ENCODE results near the gene AMOTL1. TPM values are rescaled to one million over a fixed set of nuclear protein-coding genes. Genes with fewer than 3 reads are reported as not detected.
"Not testable (repeated sequence)": the region's sequence is repeated elsewhere in the genome, so short reads cannot be mapped to it uniquely, and the experiment has no call there.

Gene AMOTL1
- total and polyA plus RNA-seq, 3 experiments from 2014 or later: 0.12 to 0.78 (median 0.50) TPM

DNA sequence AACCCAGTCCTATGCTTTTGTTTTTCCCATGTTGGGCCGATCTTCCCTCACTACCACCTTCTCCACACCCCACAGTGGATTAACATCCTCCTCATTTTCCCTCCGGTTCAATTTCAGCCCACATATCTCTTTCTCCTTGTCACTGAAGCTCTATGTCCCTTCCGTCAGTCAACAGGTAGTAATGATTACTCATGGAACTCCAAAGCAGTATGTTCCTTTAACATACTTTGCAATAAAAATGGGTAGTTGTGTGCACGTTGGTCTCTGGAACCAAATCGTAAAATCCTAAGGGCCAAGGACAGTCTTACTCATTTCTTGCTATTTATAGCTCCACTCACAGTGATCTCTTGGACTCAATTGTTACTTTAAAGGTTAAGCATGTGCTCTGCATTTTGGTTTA lies 20.2 kb downstream of the AMOTL1 start:
- Histone ChIP-seq H3K9me3 (ENCODE audit: low read length) (no peaks in the 10 kb centered on the region), H3K4me3 (ENCODE audit: low read length) (no peak overlapping the region), H3K36me3 (ENCODE audit: insufficient read depth, low read length) (no peaks in the 10 kb centered on the region), H3K4me1 (ENCODE audit: insufficient read depth, low read length) (no peaks in the 10 kb centered on the region), H3K27ac (ENCODE audit: low read depth, low read length) (no peak overlapping the region), H3K27me3 (ENCODE audit: insufficient read depth, low read length, poor library complexity, severe bottlenecking) (no peaks in the 10 kb centered on the region)
- ChIA-PET CTCF (interaction anchor here (1.2 kb wide), 1 partner anchor 13 kb away, joined by 3 read pairs; no protein-coding TSS in a partner anchor), POLR2A (no interaction called here)
- Mint-ChIP-seq H3K27me3 (peaks cover 4 to 25% of the 10 kb centered on the region in 2 donors), H3K36me3 (no peaks in the 10 kb centered on the region), H3K9me3 (no peaks in the 10 kb centered on the region), H3K4me1 (no peaks in the 10 kb centered on the region), H3K27ac (no peak overlapping the region), H3K4me3 (no peak overlapping the region)
- DNase-seq: no peak

- no peak for DNase-seq
- Histone ChIP-seq H3K27ac (ENCODE audit: low read depth, low read length) (no peak overlapping the region), H3K9me3 (ENCODE audit: low read length) (no peaks in the 10 kb centered on the region), H3K4me1 (ENCODE audit: insufficient read depth, low read length) (no peaks in the 10 kb centered on the region), H3K27me3 (ENCODE audit: insufficient read depth, low read length, poor library complexity, severe bottlenecking) (no peaks in the 10 kb centered on the region), H3K36me3 (ENCODE audit: insufficient read depth, low read length) (no peaks in the 10 kb centered on the region), H3K4me3 (ENCODE audit: low read length) (no peak overlapping the region)
- ChIA-PET CTCF (no interaction called here), POLR2A (no interaction called here)
- no peak overlapping the region for H3K27ac Mint-ChIP-seq
- no peak overlapping the region for H3K4me3 Mint-ChIP-seq
- H3K4me1 Mint-ChIP-seq: no peaks in the 10 kb centered on the region
- H3K27me3 Mint-ChIP-seq: peaks cover 4 to 19% of the 10 kb centered on the region in 2 donors
- H3K9me3 Mint-ChIP-seq: no peaks in the 10 kb centered on the region
- H3K36me3 Mint-ChIP-seq: no peaks in the 10 kb centered on the region
Observed at GRCh38 chr11:94790197-94790596, 22.0 kb downstream of the AMOTL1 start.

GRCh38 chr11:94790661-94791180 lies 22.6 kb downstream of the AMOTL1 start:
- ChIA-PET POLR2A (no interaction called here), CTCF (no interaction called here)
- no peak overlapping the region for H3K27ac ChIP-seq (ENCODE audit: low read depth, low read length)

DNA sequence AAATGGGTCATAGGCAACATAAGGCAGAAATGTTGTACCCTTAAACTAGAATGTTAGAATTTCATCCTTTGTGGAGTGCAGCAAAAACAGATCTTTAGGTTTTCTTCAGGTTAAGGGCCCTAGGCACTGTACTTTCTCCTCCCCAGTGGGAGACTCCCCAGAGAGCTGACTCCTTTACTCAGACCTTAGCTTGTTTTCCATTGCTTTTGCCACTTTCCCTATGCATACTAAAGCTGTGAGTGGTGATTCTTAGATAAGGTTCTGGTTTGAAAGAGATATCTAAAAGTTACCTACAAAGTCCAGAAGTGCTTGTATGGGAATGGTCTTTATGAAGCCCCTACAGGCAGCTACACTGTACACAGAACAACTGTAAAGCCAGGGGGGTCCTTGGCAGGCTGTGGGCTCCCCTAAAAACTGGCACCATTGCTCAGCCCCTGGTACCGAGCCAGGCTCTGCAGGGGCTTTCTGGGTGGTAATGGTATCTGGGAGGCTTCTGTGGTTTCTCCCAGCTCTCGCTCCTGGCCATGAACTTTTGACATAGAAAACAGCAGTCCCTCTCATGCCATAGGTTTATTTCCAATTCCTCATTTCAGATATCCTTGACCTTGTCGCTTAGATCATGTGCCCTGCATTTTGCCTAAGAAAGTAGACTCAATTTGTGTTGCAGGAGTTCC lies 23.2 kb downstream of the AMOTL1 start:
- Histone ChIP-seq H3K9me3 (ENCODE audit: low read length) (no peaks in the 10 kb centered on the region), H3K27ac (ENCODE audit: low read depth, low read length) (no peak overlapping the region), H3K4me3 (ENCODE audit: low read length) (no peak overlapping the region), H3K27me3 (ENCODE audit: insufficient read depth, low read length, poor library complexity, severe bottlenecking) (no peaks in the 10 kb centered on the region), H3K36me3 (ENCODE audit: insufficient read depth, low read length) (no peaks in the 10 kb centered on the region), H3K4me1 (ENCODE audit: insufficient read depth, low read length) (no peaks in the 10 kb centered on the region)
- Mint-ChIP-seq H3K9me3 (no peaks in the 10 kb centered on the region), H3K36me3 (no peaks in the 10 kb centered on the region), H3K27me3 (peaks cover 4 to 15% of the 10 kb centered on the region in 2 donors), H3K4me1 (no peaks in the 10 kb centered on the region), H3K27ac (no peak overlapping the region), H3K4me3 (no peak overlapping the region)
- POLR2A ChIA-PET: no interaction called here
- CTCF ChIA-PET: no interaction called here
- DNase-seq: no peak

More at GRCh38 chr11:94790661-94791180, 22.6 kb downstream of the AMOTL1 start:
- H3K4me3 Mint-ChIP-seq: no peak overlapping the region
- H3K4me1 ChIP-seq (ENCODE audit: insufficient read depth, low read length): no peaks in the 10 kb centered on the region
- H3K27me3 ChIP-seq (ENCODE audit: insufficient read depth, low read length, poor library complexity, severe bottlenecking): no peaks in the 10 kb centered on the region
- no peaks in the 10 kb centered on the region for H3K9me3 Mint-ChIP-seq
- no peaks in the 10 kb centered on the region for H3K36me3 Mint-ChIP-seq
- no peaks in the 10 kb centered on the region for H3K36me3 ChIP-seq (ENCODE audit: insufficient read depth, low read length)
- H3K4me3 ChIP-seq (ENCODE audit: low read length): no peak overlapping the region
- peaks cover 4 to 15% of the 10 kb centered on the region in 2 donors for H3K27me3 Mint-ChIP-seq
- H3K4me1 Mint-ChIP-seq: no peaks in the 10 kb centered on the region
- DNase-seq: no peak
- H3K9me3 ChIP-seq (ENCODE audit: low read length): no peaks in the 10 kb centered on the region
- no peak overlapping the region for H3K27ac Mint-ChIP-seq

GRCh38 chr11:94791942-94792341 lies 23.8 kb downstream of the AMOTL1 start:
- H3K4me3 ChIP-seq (ENCODE audit: low read length); DNase-seq; H3K36me3 ChIP-seq (ENCODE audit: insufficient read depth, low read length); POLR2A ChIA-PET; H3K9me3 Mint-ChIP-seq; H3K9me3 ChIP-seq (ENCODE audit: low read length); H3K27ac Mint-ChIP-seq; H3K27ac ChIP-seq (ENCODE audit: low read depth, low read length); CTCF ChIA-PET; H3K4me1 ChIP-seq (ENCODE audit: insufficient read depth, low read length); H3K4me3 Mint-ChIP-seq; H3K27me3 ChIP-seq (ENCODE audit: insufficient read depth, low read length, poor library complexity, severe bottlenecking); H3K4me1 Mint-ChIP-seq; H3K36me3 Mint-ChIP-seq: not testable (repeated sequence)
- peaks cover 4 to 15% of the 10 kb centered on the region in 2 donors for H3K27me3 Mint-ChIP-seq

- H3K27me3 Mint-ChIP-seq: peaks cover 4 to 15% of the 10 kb centered on the region in 2 donors
- CTCF ChIA-PET: no interaction called here
- DNase-seq: no peak
- no peaks in the 10 kb centered on the region for H3K36me3 ChIP-seq (ENCODE audit: insufficient read depth, low read length)
- H3K36me3 Mint-ChIP-seq: no peaks in the 10 kb centered on the region
- no peak overlapping the region for H3K4me3 ChIP-seq (ENCODE audit: low read length)
- H3K9me3 ChIP-seq (ENCODE audit: low read length): no peaks in the 10 kb centered on the region
- H3K4me1 Mint-ChIP-seq: no peaks in the 10 kb centered on the region
- H3K4me1 ChIP-seq (ENCODE audit: insufficient read depth, low read length): no peaks in the 10 kb centered on the region
- H3K27ac ChIP-seq (ENCODE audit: low read depth, low read length): no peak overlapping the region
- no peaks in the 10 kb centered on the region for H3K27me3 ChIP-seq (ENCODE audit: insufficient read depth, low read length, poor library complexity, severe bottlenecking)
- no peak overlapping the region for H3K27ac Mint-ChIP-seq
- POLR2A ChIA-PET: no interaction called here
- H3K4me3 Mint-ChIP-seq: no peak overlapping the region
- H3K9me3 Mint-ChIP-seq: no peaks in the 10 kb centered on the region
Observed at GRCh38 chr11:94792451-94792850, 24.3 kb downstream of the AMOTL1 start.

DNA sequence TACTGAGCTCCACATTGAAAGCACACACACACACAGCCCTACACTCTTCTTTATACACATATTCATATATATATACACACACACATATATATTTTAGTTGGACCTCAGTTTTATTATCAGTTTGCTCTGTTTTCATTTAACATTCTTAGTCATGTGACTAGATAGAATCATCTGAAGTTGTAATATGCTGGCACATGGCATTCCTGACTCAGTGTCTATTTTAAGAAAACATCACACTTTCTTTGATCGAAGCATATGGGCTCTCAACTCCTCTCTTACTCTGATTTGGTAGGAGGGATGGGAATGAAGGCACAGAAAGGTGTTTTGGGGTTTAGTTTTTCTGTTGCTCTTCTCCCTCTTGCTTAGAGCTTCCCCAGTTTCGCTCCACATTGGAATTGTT lies 24.8 kb downstream of the AMOTL1 start:
- Histone ChIP-seq H3K4me1 (ENCODE audit: insufficient read depth, low read length) (no peaks in the 10 kb centered on the region), H3K36me3 (ENCODE audit: insufficient read depth, low read length) (no peaks in the 10 kb centered on the region), H3K27ac (ENCODE audit: low read depth, low read length) (no peak overlapping the region), H3K27me3 (ENCODE audit: insufficient read depth, low read length, poor library complexity, severe bottlenecking) (no peaks in the 10 kb centered on the region), H3K4me3 (ENCODE audit: low read length) (no peak overlapping the region), H3K9me3 (ENCODE audit: low read length) (no peaks in the 10 kb centered on the region)
- POLR2A ChIA-PET: no interaction called here
- H3K27me3 Mint-ChIP-seq: peaks cover 4 to 15% of the 10 kb centered on the region in 2 donors
- no peak for DNase-seq
- H3K27ac Mint-ChIP-seq: no peak overlapping the region
- no peaks in the 10 kb centered on the region for H3K9me3 Mint-ChIP-seq
- CTCF ChIA-PET: no interaction called here
- H3K4me3 Mint-ChIP-seq: no peak overlapping the region
- H3K4me1 Mint-ChIP-seq: no peaks in the 10 kb centered on the region
- H3K36me3 Mint-ChIP-seq: no peaks in the 10 kb centered on the region

GRCh38 chr11:94793822-94794221 lies 25.7 kb downstream of the AMOTL1 start:
- CTCF ChIA-PET: no interaction called here
- no peak overlapping the region for H3K4me3 Mint-ChIP-seq
- no peaks in the 10 kb centered on the region for H3K4me1 Mint-ChIP-seq
- H3K9me3 Mint-ChIP-seq: no peaks in the 10 kb centered on the region
- H3K36me3 ChIP-seq (ENCODE audit: insufficient read depth, low read length): no peaks in the 10 kb centered on the region
- no peaks in the 10 kb centered on the region for H3K27me3 ChIP-seq (ENCODE audit: insufficient read depth, low read length, poor library complexity, severe bottlenecking)
- H3K27ac Mint-ChIP-seq: no peak overlapping the region
- no peaks in the 10 kb centered on the region for H3K4me1 ChIP-seq (ENCODE audit: insufficient read depth, low read length)
- no peaks in the 10 kb centered on the region for H3K9me3 ChIP-seq (ENCODE audit: low read length)
- H3K27ac ChIP-seq (ENCODE audit: low read depth, low read length): no peak overlapping the region
- POLR2A ChIA-PET: no interaction called here
- H3K27me3 Mint-ChIP-seq: peaks cover 3 to 15% of the 10 kb centered on the region in 2 donors
- H3K36me3 Mint-ChIP-seq: no peaks in the 10 kb centered on the region
- no peak for DNase-seq
- no peak overlapping the region for H3K4me3 ChIP-seq (ENCODE audit: low read length)
